GM23248 (cell line): Measurements from ENCODE around the gene RHOG.

ENCODE experiments used
- EZH2 ChIP-seq: fragments of 200-600 bp; sonication (generic); IDR thresholded peaks from 2 replicates; pipeline ENCODE4 v1.6.1; 2018; ENCODE audit warnings: antibody characterized with exemption, mild to moderate bottlenecking; ENCODE audit not compliant: insufficient read depth, poor library complexity, severe bottlenecking
- EZH2phosphoT487 ChIP-seq: fragments of 200-600 bp; sonication (generic); IDR thresholded peaks from 2 replicates; pipeline ENCODE4 v1.6.1; 2018; ENCODE audit warnings: antibody characterized with exemption, moderate library complexity, mild to moderate bottlenecking, low read depth; ENCODE audit not compliant: insufficient read depth

DNA sequence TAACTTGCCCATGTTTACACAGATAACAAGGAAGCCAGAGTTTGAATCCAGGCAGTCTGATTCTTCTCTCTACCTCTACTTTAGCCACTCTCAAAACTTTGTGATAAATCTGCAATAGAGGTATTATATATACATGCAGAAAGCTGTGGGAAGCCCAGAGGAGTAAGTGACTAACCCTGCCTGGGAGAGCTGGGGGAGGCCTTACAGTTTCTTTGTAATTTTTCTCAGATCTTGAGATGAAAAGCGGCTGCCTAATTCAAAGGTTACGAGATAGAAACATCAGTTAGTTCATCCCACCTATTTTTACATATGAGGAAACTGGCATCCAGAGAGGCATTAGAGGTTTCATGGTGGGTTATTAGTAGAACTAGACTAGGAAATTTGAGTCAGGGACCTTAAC, 19.6 kb upstream of the RHOG start:
- TF ChIP-seq EZH2phosphoT487 (no peak), EZH2 (no peak)
